HG02852 (cell line): Measurements from ENCODE around the gene ZNF460.

Experiments
- ATAC-seq: cut with Tn5 transposase; IDR thresholded peaks from one replicate; pipeline ENCODE4 v1.9.1; 2021; ENCODE audit warnings: mild to moderate bottlenecking, moderate library complexity; ENCODE audit not compliant: unreplicated experiment

The ZNF460 gene

GRCh38 chr19:57338877-57339276 lies 58.6 kb downstream of the ZNF460 start:
- no peak for ATAC-seq

- ATAC-seq = no peak
These were observed 62.3 kb downstream of the ZNF460 start for GRCh38 chr19:57342582-57342981.
